Fibroblast of skin of right quadriceps (primary cell): ENCODE data around the gene NEK1.
A peak's percentile ranks its signal among the peaks of the same experiment; 100 is the strongest.

Source experiments
- DNase-seq: peaks from one replicate; pipeline ENCODE4 v3.0.0-alpha.2; 2013

NEK1 gene

GRCh38 chr4:169611991-169612870, at the start of gene NEK1:
TSS of gene NEK1 (minus strand) at chr4:169612583. CDS start at chr4:169602630, 9,953 bp downstream.
- DNase-seq: peak; percentile 87

GRCh38 chr4:169661761-169662160, 49.4 kb upstream of the NEK1 start:
- no peak for DNase-seq

- no peak for DNase-seq
Observed at GRCh38 chr4:169660929-169661328, 48.5 kb upstream of the NEK1 start.

GRCh38 chr4:169659716-169660670, 47.6 kb upstream of the NEK1 start:
- DNase-seq: peak; percentile 98

GRCh38 chr4:169658975-169659715, 46.8 kb upstream of the NEK1 start:
- DNase-seq: no peak

- DNase-seq: no peak
Observed at GRCh38 chr4:169658196-169658595, 45.8 kb upstream of the NEK1 start.

GRCh38 chr4:169657470-169658107, 45.2 kb upstream of the NEK1 start:
- no peak for DNase-seq

- DNase-seq: no peak
Observed at GRCh38 chr4:169655401-169655800, 43.0 kb upstream of the NEK1 start.

GRCh38 chr4:169652535-169652934, 40.2 kb upstream of the NEK1 start:
- DNase-seq: no peak

- DNase-seq: no peak
Observed at GRCh38 chr4:169650227-169650936, 38.0 kb upstream of the NEK1 start.

- no peak for DNase-seq
Observed at GRCh38 chr4:169649545-169650226, 37.3 kb upstream of the NEK1 start.

- no peak for DNase-seq
Observed at GRCh38 chr4:169645627-169646026, 33.2 kb upstream of the NEK1 start.

- DNase-seq: no peak
Observed at GRCh38 chr4:169644802-169645201, 32.4 kb upstream of the NEK1 start.

- peak; percentile 85 for DNase-seq
Observed at GRCh38 chr4:169640261-169640870, 28.0 kb upstream of the NEK1 start.

- DNase-seq: no peak
Observed at GRCh38 chr4:169634975-169635374, 22.6 kb upstream of the NEK1 start.

- DNase-seq: no peak
Observed at GRCh38 chr4:169632896-169633295, 20.5 kb upstream of the NEK1 start.

- no peak for DNase-seq
Observed at GRCh38 chr4:169630069-169630468, 17.7 kb upstream of the NEK1 start.

- no peak for DNase-seq
Observed at GRCh38 chr4:169628579-169628978, 16.2 kb upstream of the NEK1 start.

GRCh38 chr4:169627307-169627706, 14.9 kb upstream of the NEK1 start:
- no peak for DNase-seq
